PC-3 (cell line): ENCODE results near the gene MTNR1A.

Experiments used
- EZH2phosphoT487 ChIP-seq: fragments of 300-600 bp; sonication (generic); IDR thresholded peaks from 2 replicates; pipeline ENCODE4 v1.6.1; 2018; ENCODE audit warnings: mild to moderate bottlenecking, antibody characterized with exemption, low read length, borderline replicate concordance
- TF ChIP-seq, protein P1 (sequence below): fragments of 300-600 bp; sonication (generic); conservative IDR thresholded peaks from 2 replicates; pipeline ENCODE4 v1.5.1; 2017; ENCODE audit warnings: antibody characterized with exemption, low read depth, mild to moderate bottlenecking, low read length

DNA sequence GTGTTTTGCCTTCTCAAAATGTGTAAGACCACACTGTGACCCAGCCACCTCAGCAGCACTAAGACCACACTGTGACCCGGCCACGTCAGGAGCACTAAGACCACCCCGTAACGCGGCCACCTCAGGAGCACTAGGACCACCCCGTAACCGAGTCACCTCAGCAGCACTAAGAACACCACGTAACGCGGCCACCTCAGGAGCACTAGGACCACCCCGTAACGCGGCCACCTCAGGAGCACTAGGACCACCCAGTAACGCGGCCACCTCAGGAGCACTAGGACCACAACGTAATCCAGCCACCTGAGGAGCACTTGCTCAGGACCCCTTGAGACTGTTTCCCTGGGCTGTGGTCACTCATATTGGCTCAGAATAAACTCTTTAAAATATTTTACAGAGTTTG, 71.7 kb downstream of the MTNR1A start:
- TF ChIP-seq, protein P1, sequence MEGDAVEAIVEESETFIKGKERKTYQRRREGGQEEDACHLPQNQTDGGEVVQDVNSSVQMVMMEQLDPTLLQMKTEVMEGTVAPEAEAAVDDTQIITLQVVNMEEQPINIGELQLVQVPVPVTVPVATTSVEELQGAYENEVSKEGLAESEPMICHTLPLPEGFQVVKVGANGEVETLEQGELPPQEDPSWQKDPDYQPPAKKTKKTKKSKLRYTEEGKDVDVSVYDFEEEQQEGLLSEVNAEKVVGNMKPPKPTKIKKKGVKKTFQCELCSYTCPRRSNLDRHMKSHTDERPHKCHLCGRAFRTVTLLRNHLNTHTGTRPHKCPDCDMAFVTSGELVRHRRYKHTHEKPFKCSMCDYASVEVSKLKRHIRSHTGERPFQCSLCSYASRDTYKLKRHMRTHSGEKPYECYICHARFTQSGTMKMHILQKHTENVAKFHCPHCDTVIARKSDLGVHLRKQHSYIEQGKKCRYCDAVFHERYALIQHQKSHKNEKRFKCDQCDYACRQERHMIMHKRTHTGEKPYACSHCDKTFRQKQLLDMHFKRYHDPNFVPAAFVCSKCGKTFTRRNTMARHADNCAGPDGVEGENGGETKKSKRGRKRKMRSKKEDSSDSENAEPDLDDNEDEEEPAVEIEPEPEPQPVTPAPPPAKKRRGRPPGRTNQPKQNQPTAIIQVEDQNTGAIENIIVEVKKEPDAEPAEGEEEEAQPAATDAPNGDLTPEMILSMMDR: no peak
- TF ChIP-seq EZH2phosphoT487: no peak
